Smooth muscle cell of bladder (primary cell): ENCODE measurements around the gene INMT. TPM values are rescaled to one million over a fixed set of nuclear protein-coding genes. Genes with fewer than 3 reads are reported as not detected.

Experiments
- total RNA-seq: library from RNA; depleted of rRNA; stranded (reverse); fragments of >200 nt; gene quantifications from 2 replicates; pipeline ENCODE4 v1.2.3, GENCODE V29; 2014

Gene INMT
- 13.4 and 21.8 TPM in 2 replicates for total RNA-seq

DNA sequence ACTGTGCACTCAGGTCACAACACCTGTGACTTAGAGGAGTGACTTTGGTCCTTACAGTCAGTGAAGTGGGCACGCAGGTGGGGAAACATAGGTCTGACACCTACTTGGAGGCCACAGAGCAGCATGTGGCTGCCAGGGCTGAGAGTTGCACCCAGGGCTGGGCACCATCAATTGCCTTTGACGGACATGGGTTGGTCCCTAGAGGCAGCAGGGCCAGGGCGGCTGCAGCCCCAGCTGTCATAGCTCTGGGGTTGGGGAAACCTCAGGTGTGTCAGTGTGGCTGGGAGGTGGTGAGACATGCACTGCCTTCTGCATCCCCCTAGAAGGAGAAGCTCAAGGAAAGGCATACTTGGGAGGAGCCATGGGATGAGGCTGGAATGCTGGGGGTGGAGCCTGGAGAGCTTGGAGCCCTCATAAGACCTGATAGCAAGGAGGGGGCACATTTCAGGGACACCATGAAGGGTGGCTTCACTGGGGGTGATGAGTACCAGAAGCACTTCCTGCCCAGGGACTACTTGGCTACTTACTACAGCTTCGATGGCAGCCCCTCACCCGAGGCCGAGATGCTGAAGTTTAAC lies at the start of gene INMT:
Gene INMT (plus strand): TSS at position 440 of the 578 bp plus-strand sequence. CDS start 16 bp downstream, at position 456.

GRCh38 chr7:30771174-30771879 lies 19.4 kb downstream of the INMT start, which contains the start of gene MINDY4:
Gene MINDY4, plus strand, starts transcription at chr7:30771417. Its CDS starts 77 bp downstream, at chr7:30771494.

Other genes starting within 250 kb of the INMT start
- 29.8 and 33.6 TPM in 2 replicates for gene GGCT, start 247.3 kb upstream of the INMT start, total RNA-seq
- gene GARS1, start 157.3 kb upstream of the INMT start, total RNA-seq = 195 and 268 TPM in 2 replicates
- not detected in 2 replicates for gene CRHR2, start 69.7 kb upstream of the INMT start, total RNA-seq
- 3.6 and 5.0 TPM in 2 replicates for gene MINDY4, start 19.3 kb downstream of the INMT start, total RNA-seq
- gene AQP1, start 159.7 kb downstream of the INMT start, total RNA-seq = 1.00 and 1.5 TPM in 2 replicates
- not detected in 2 replicates for gene GHRHR, start 211.8 kb downstream of the INMT start, total RNA-seq